ENCODE results near the gene FBXO42.

- TF ChIP-seq MED1 (CRISPR knock-in tag; IDR thresholded peaks at IDR 0.05): no peak
- TF ChIP-seq RFX5 (IDR thresholded peaks at IDR 0.05; ENCODE audit: low read depth, low read length): no peak
- TF ChIP-seq SOX13 (IDR thresholded peaks at IDR 0.05): no peak
- TF ChIP-seq SOX13 (CRISPR knock-in tag; conservative IDR thresholded peaks at IDR 0.05 in 1 of 2, IDR thresholded peaks at IDR 0.05 in 1 of 2): no peak
- TF ChIP-seq REST (IDR thresholded peaks at IDR 0.05; ENCODE audit: borderline replicate concordance in 1 of 2, low read depth in 1 of 2, low read length in 2 of 2): no peak
- no peak for TF ChIP-seq ZNF317 (CRISPR knock-in tag; IDR thresholded peaks at IDR 0.05)
- no peak for TF ChIP-seq SIN3A (IDR thresholded peaks at IDR 0.05; ENCODE audit: borderline replicate concordance, low read depth, low read length)
- TF ChIP-seq FOXP1 (IDR thresholded peaks at IDR 0.05): no peak
- TF ChIP-seq FOXP1 (CRISPR knock-in tag; IDR thresholded peaks at IDR 0.05): no peak
- TF ChIP-seq CREB1 (IDR thresholded peaks at IDR 0.05): no peak
- TF ChIP-seq CREB1 (CRISPR knock-in tag; IDR thresholded peaks at IDR 0.05): no peak
- TF ChIP-seq ZNF724P (CRISPR knock-in tag; IDR thresholded peaks at IDR 0.05; ENCODE audit: borderline replicate concordance): no peak
- TF ChIP-seq SMAD1 (CRISPR knock-in tag; IDR thresholded peaks at IDR 0.05; ENCODE audit: borderline replicate concordance, low read depth): no peak
- no peak for TF ChIP-seq HOXA7 (CRISPR knock-in tag; IDR thresholded peaks at IDR 0.05)
Measured at GRCh38 chr1:16250524-16251251, 101.6 kb downstream of the FBXO42 start.
